A673 (cell line): Measurements from ENCODE around the gene SYS1. TPM values are rescaled to one million over a fixed set of nuclear protein-coding genes. Genes with fewer than 3 reads are reported as not detected.

Experiments used
- BruUV-seq: library from RNA; stranded (reverse); fragments of 400-500 nt; replicated peaks from 2 replicates; lab custom pipeline; 2021; lab: Mats Ljungman, UMichigan
- CTCF ChIA-PET: fragments of 300-600 bp; sonication (Branson Sonifier 250); formaldehyde crosslinking; loops from one replicate; lab custom pipeline; 2022; ENCODE audit warnings: antibody characterized with exemption; lab: Charles Lee
- POLR2A ChIA-PET: fragments of 300-600 bp; sonication (Branson Sonifier 250); formaldehyde crosslinking; loops from one replicate; lab custom pipeline; 2022; ENCODE audit warnings: antibody characterized with exemption; ENCODE audit not compliant: low non-redundant PET; lab: Charles Lee
- DNase-seq: peaks from one replicate; pipeline ENCODE4 v3.0.0-alpha.2; 2015; ENCODE audit warnings: low spot score
- H3K27ac ChIP-seq: fragments of 200-600 bp; sonication (generic); 2 replicates; pipeline ENCODE4 v1.5.1; 2016; ENCODE audit warnings: mixed run types, low read depth, mild to moderate bottlenecking, mixed read lengths, antibody characterized with exemption, low read length; ENCODE audit not compliant: poor library complexity, severe bottlenecking
- H3K27me3 ChIP-seq: fragments of 200-600 bp; sonication (generic); replicated peaks from 2 replicates; pipeline ENCODE4 v1.6.1; 2017; ENCODE audit warnings: mixed run types, low read depth, mild to moderate bottlenecking, mixed read lengths, antibody characterized with exemption, low read length; ENCODE audit not compliant: insufficient read depth, poor library complexity
- H3K36me3 ChIP-seq: fragments of 200-600 bp; sonication (generic); 2 replicates; pipeline ENCODE4 v1.6.1; 2016; ENCODE audit warnings: mixed run types, mild to moderate bottlenecking, mixed read lengths, antibody characterized with exemption, low read length; ENCODE audit not compliant: insufficient read depth, poor library complexity, severe bottlenecking
- H3K4me1 ChIP-seq: fragments of 200-600 bp; sonication (generic); 2 replicates; pipeline ENCODE4 v1.6.1; 2017; ENCODE audit warnings: mixed run types, mild to moderate bottlenecking, mixed read lengths, antibody characterized with exemption, low read length; ENCODE audit not compliant: insufficient read depth, poor library complexity, severe bottlenecking
- H3K4me3 ChIP-seq: fragments of 200-600 bp; sonication (generic); 2 replicates; pipeline ENCODE4 v1.5.1; 2016; ENCODE audit warnings: low read depth, mixed run types, mild to moderate bottlenecking, mixed read lengths, low read length; ENCODE audit not compliant: poor library complexity, severe bottlenecking
- H3K9me3 ChIP-seq: fragments of 200-600 bp; sonication (generic); 2 replicates; pipeline ENCODE4 v1.6.1; 2016; ENCODE audit warnings: mixed run types, low read depth, mild to moderate bottlenecking, mixed read lengths, antibody characterized with exemption, low read length; ENCODE audit not compliant: poor library complexity, severe bottlenecking
- CTCF ChIP-seq: fragments of 300-800, 200-600 bp; sonication (generic); conservative IDR thresholded peaks from 2 replicates; pipeline ENCODE4 v1.5.1; 2017; ENCODE audit warnings: low read depth, mild to moderate bottlenecking, antibody characterized with exemption, low read length, moderate library complexity, mixed read lengths
- EZH2 ChIP-seq: fragments of 200-600 bp; sonication (generic); IDR thresholded peaks from 2 replicates; pipeline ENCODE4 v1.6.1; 2017; ENCODE audit warnings: borderline replicate concordance, low read depth, mild to moderate bottlenecking, mixed read lengths, antibody characterized with exemption, low read length; ENCODE audit not compliant: poor library complexity, severe bottlenecking
- intact Hi-C: fragments of 100-400 bp; cut with micrococcal nuclease; formaldehyde crosslinking; loops from one replicate; pipeline ENCODE4 v1.10.0; 2022; ENCODE audit not compliant: unreplicated experiment
- total RNA-seq: library from RNA; stranded (reverse); gene quantifications from 2 replicates; pipeline ENCODE4 v1.2.3, GENCODE V29; 2021

The SYS1 gene
- total RNA-seq, 1 experiment from 2014 or later, result 22.8 TPM

GRCh38 chr20:45316150-45317080 is 46.5 kb upstream of the SYS1 start:
- Histone ChIP-seq H3K27me3 (peaks cover 4% of the 10 kb centered on the region), H3K9me3 (no peaks in the 10 kb centered on the region), H3K27ac (no peak overlapping the region), H3K36me3 (no peaks in the 10 kb centered on the region), H3K4me3 (no peak overlapping the region), H3K4me1 (peaks cover 7% of the 10 kb centered on the region)
- intact Hi-C loops, result loop anchor here (5.0 kb wide), 1 partner anchor 456 kb away; no protein-coding TSS in a partner anchor
- POLR2A ChIA-PET, result no interaction called here
- CTCF ChIA-PET, result interaction anchor here (1.0 kb wide), 1 partner anchor 58 kb away, joined by 3 read pairs; no protein-coding TSS in a partner anchor
- BruUV-seq, result no TSS peak
- no peak for DNase-seq
- TF ChIP-seq EZH2, result no peak

GRCh38 chr20:45317826-45318225 is 45.1 kb upstream of the SYS1 start:
- intact Hi-C loops, result loop anchor here (5.0 kb wide), 1 partner anchor 454 kb away; no protein-coding TSS in a partner anchor
- ChIA-PET POLR2A (no interaction called here), CTCF (interaction anchor here (0.6 to 2.0 kb wide), 3 partner anchors 18 to 132 kb away, joined by 3 to 6 read pairs (median 5); no protein-coding TSS in a partner anchor)
- Histone ChIP-seq H3K27ac (no peak overlapping the region), H3K27me3 (peaks cover 4% of the 10 kb centered on the region), H3K36me3 (no peaks in the 10 kb centered on the region), H3K9me3 (no peaks in the 10 kb centered on the region), H3K4me1 (peaks cover 7% of the 10 kb centered on the region), H3K4me3 (no peak overlapping the region)
- no peak for DNase-seq
- TF ChIP-seq CTCF (no peak), EZH2 (no peak)
- BruUV-seq, result no TSS peak

- Histone ChIP-seq H3K27me3 (peaks cover 4% of the 10 kb centered on the region), H3K4me1 (peaks cover 7% of the 10 kb centered on the region), H3K4me3 (no peak overlapping the region), H3K9me3 (no peaks in the 10 kb centered on the region), H3K36me3 (no peaks in the 10 kb centered on the region), H3K27ac (peak overlapping the region; percentile 15)
- POLR2A ChIA-PET, result interaction anchor here (0.6 kb wide), 1 partner anchor 478 kb away, joined by 3 read pairs; no protein-coding TSS in a partner anchor
- DNase-seq, result no peak
- BruUV-seq, result no TSS peak
- CTCF ChIA-PET, result interaction anchor here (0.6 to 2.9 kb wide), 11 partner anchors 10 to 453 kb away, joined by 3 to 17 read pairs (median 4); partner anchors contain the start of genes SYS1 and TOMM34
- TF ChIP-seq CTCF (no peak), EZH2 (no peak)
- intact Hi-C loops, result loop anchor here (5.0 kb wide), 1 partner anchor 454 kb away; no protein-coding TSS in a partner anchor
Measured at GRCh38 chr20:45318386-45318939, 44.5 kb upstream of the SYS1 start.
